AG04449 (cell line): ENCODE measurements around the gene RPN1.

ENCODE experiments used
- CTCF ChIA-PET: fragments of 350-600 bp; formaldehyde crosslinking; extraction: SDS; loops from one replicate; lab custom pipeline; 2021; ENCODE audit warnings: antibody characterized with exemption; lab: Yijun Ruan, JAX
- POLR2A ChIA-PET: fragments of 400-600, 350-600 bp; formaldehyde crosslinking; extraction: SDS; loops from one replicate; lab custom pipeline; 2020; ENCODE audit warnings: antibody characterized with exemption, inconsistent platforms; lab: Yijun Ruan, JAX
- DNase-seq: peaks from one replicate; pipeline ENCODE4 v3.0.0-alpha.2; 2010; ENCODE audit warnings: low read depth, low spot score
- H3K4me3 ChIP-seq: 2 replicates; pipeline ENCODE4 v1.5.1; 2011; ENCODE audit warnings: low read depth, mild to moderate bottlenecking, control low read depth, low read length
- TF ChIP-seq, protein P1 (sequence below): IDR thresholded peaks from one replicate; pipeline ENCODE4 v1.5.1; 2011; ENCODE audit warnings: mild to moderate bottlenecking, moderate library complexity, low read length, control low read depth, inconsistent platforms; ENCODE audit not compliant: insufficient read depth; ENCODE audit errors: missing control alignments

Gene RPN1

DNA sequence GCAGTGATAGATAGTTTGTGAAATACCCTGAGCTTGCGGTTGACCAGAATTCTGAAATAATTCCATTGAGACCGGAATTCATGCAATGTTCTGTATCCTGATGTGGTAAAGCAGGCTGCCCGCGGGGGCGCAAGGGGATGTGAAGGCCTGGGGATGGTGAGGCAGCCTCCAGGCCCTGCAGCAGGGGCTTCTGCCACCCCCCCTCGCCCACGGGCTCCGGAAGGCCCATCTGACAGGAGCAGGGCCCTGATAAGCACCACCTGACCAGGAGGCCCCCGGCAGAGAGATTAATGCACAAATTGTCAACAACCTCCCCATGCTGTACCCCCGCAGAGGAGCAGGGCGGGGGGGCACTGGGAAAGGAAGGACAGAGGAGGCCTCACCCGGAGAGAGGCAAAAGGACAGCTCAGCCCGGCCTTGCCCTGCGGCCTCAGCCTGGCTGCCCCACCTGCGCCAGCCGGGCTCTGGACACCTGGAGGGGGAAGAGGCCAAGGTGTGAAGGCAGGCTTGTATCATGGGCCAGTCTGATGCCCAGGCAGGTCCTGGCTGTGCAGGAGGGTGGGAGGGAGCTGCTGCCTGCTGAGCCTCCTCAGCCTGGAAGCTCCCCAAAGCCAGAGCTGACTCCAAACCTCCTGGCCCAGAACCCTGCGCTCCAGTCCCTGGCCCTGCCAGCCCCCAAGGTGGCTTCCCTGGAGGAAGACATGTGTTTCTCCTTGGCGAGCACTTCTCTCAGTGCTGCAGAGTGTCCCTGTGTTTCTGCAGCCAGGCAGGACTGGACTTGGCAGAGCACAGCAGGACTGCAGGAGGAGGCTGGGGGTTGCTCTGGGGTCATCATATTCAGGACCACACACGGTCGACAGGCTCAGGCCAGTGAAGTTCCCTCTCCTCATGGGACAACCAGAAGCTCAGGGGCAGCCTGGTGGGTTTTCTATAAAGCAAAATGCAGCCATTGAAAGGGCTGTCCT is 46.5 kb downstream of the RPN1 start:
- no peak for DNase-seq
- ChIA-PET POLR2A (no interaction called here), CTCF (interaction anchor here (0.8 to 7.6 kb wide), 9 partner anchors 10 to 432 kb away, joined by 3 to 128 read pairs (median 5); no protein-coding TSS in a partner anchor)
- TF ChIP-seq, protein P1, sequence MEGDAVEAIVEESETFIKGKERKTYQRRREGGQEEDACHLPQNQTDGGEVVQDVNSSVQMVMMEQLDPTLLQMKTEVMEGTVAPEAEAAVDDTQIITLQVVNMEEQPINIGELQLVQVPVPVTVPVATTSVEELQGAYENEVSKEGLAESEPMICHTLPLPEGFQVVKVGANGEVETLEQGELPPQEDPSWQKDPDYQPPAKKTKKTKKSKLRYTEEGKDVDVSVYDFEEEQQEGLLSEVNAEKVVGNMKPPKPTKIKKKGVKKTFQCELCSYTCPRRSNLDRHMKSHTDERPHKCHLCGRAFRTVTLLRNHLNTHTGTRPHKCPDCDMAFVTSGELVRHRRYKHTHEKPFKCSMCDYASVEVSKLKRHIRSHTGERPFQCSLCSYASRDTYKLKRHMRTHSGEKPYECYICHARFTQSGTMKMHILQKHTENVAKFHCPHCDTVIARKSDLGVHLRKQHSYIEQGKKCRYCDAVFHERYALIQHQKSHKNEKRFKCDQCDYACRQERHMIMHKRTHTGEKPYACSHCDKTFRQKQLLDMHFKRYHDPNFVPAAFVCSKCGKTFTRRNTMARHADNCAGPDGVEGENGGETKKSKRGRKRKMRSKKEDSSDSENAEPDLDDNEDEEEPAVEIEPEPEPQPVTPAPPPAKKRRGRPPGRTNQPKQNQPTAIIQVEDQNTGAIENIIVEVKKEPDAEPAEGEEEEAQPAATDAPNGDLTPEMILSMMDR = no peak
- H3K4me3 ChIP-seq = no peak overlapping the region

DNA sequence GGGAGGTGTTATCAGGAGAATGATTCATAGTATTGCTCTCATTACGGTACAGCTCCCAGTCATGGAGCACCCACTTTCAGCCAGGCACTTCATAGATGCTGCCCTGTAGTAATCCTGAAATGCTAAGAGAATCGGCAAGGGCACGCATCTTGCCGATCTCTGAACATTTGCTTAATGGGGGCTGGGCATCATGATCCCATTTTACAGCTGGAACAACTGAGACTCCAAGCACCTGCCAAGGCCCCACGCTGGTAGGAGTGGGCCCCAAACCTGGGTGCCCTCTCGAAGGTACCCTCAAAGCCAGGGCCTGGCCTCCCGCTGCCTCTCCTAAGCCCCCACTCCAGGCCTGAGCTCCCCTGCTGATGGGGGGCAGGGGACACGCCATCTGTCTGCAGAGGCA is 47.3 kb downstream of the RPN1 start:
- H3K4me3 ChIP-seq = no peak overlapping the region
- DNase-seq = no peak
- TF ChIP-seq, protein P1 = no peak
- POLR2A ChIA-PET = no interaction called here
- CTCF ChIA-PET = interaction anchor here (1.0 to 7.6 kb wide), 4 partner anchors 11 to 431 kb away, joined by 3 to 128 read pairs (median 10); no protein-coding TSS in a partner anchor

DNA sequence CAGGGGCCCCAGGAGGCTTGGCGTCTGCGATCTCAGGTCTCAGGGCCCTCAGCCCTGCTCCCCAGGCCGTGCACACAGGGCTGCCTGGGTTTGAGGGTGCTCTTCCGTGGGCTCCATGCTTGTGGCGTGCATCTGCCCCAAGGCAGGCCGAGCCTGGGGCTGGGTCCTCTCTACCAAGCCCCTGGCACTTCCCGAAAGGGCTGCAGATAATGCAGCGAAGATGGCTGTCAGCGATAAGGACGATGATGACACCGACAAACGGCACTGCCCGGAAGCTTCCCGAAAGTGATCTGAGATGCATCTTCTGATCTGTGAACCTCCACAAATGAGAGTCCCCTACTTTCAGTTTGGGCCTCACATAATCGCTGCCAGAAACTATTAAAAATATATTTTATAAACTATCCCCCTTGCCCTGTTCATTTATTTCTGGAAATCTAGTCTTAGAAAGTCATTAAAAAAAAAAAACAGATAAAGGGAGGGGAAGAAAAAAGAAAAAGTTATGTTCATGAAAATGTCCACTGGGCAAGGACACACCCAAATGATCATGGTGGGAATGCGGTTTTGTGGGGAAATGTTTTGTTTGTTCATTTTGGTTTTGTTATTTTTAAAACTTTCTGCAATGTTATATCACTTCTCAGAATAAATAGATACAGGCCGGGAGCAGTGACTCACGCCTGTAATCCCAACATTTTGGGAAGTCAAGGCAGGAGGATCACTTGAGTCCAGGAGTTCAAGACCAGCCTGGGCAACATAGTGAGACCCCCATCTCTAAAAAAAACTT is 51.5 kb downstream of the RPN1 start:
- ChIA-PET POLR2A (no interaction called here), CTCF (interaction anchor here (0.9 to 4.4 kb wide), 4 partner anchors 8 to 431 kb away, joined by 3 to 49 read pairs (median 4); no protein-coding TSS in a partner anchor)
- H3K4me3 ChIP-seq = no peak overlapping the region
- TF ChIP-seq, protein P1 = no peak
- DNase-seq = no peak

DNA sequence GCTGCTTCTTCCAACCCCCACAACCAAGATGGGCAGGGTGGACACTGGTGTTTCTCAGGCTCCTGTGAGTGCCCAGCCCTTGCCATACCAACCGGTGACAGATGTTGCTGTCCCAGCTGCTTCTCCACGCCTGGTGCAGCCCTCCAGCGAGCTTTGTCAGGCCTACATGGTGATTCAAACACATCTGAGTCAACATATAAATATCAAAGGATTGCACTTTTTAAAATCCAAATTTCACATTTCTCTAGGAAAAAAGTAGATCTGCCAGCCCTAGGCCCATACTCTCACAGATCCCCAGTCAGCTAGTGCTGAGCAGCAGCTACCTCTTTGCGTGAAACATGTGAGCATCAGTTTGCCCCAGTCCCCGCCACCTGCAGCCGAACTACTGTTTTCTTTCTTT is 52.7 kb downstream of the RPN1 start:
- H3K4me3 ChIP-seq = no peak overlapping the region
- POLR2A ChIA-PET = no interaction called here
- CTCF ChIA-PET = interaction anchor here (0.9 to 4.4 kb wide), 6 partner anchors 9 to 430 kb away, joined by 4 to 49 read pairs (median 4); no protein-coding TSS in a partner anchor
- TF ChIP-seq, protein P1 = no peak
- DNase-seq = no peak

DNA sequence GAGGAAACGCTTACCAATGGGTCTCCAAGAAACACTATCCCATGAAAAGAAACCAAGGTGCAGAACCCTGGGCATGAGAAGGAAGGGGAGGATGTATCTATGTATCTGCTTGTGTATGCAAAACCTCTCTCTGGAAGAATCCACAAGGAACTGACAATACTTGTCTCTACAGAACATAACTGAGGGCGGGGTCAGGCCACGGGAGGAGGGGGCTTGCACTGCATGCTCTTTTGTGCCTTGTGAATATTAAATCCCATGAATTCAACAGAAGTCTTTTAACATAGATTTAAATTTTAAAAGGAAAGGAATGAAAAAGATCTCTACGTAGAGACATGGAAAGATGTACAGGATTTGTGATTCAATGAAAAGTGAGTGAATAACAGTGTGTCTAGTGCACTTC is 57.8 kb downstream of the RPN1 start:
- CTCF ChIA-PET = interaction anchor here (1.5 to 4.3 kb wide), 2 partner anchors 16 to 167 kb away, joined by 4 to 19 read pairs; no protein-coding TSS in a partner anchor
- TF ChIP-seq, protein P1 = no peak
- no peak for DNase-seq
- POLR2A ChIA-PET = no interaction called here
- no peak overlapping the region for H3K4me3 ChIP-seq
